Measurements from ENCODE around the gene NXPH3.

The NXPH3 gene

DNA sequence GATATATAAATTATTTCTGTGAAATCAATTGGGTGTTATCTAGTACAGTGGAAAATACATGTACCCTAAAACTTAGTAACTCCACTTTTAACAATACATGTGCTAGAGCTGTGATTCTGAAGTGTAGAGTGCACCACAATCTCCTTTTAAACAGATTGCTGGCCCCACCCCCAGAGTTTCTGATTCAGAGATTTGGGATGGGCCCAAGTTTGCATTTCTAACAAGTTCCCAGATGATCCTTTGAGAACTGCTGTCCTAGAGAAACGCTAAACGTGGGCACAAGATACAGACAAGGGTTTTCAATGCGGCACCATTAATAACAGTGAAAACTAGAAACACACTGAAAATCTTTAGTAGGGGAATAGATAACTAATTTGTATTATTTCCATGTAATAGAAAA is 49.2 kb downstream of the NXPH3 start:
- DNase-seq (ENCODE audit: low read depth, low spot score): no peak

DNA sequence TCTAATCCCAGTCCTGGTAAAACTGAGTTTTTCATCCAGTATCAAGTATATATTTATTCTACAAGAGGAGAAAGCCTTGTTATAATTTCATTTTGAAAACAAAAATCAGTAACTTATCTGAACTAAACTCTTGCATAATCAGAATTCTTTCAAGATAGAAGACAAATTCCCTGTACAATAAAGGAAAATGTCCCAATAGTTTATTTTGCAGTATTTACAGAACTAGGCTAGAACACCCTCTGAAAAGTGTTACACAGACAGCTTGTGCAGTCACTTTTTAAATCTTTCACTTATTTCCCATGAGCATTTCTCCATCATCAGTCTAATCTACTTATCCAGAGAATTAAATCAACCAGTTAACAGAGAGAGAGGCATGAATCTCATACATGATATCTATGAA is 53.8 kb downstream of the NXPH3 start:
- no peak for DNase-seq (ENCODE audit: low read depth, low spot score)

- DNase-seq (ENCODE audit: low read depth, low spot score): no peak
These were observed 54.6 kb downstream of the NXPH3 start for GRCh38 chr17:49630113-49630900.

GRCh38 chr17:49631496-49631895 is 55.8 kb downstream of the NXPH3 start:
- DNase-seq (ENCODE audit: low read depth, low spot score): no peak

Measured in brain pericyte (primary cell).